Mesenchymal stem cell (in vitro differentiated cells and primary cell): ENCODE measurements around the gene ZMYND11.
A peak's percentile ranks its signal among the peaks of the same experiment; 100 is the strongest.

Experiments used
- DNase-seq: peaks from one replicate; pipeline ENCODE4 v3.0.0-alpha.2; 2013
- H2AFZ ChIP-seq: one replicate; pipeline ENCODE4 v1.6.1; 2013; ENCODE audit warnings: low read depth, mild to moderate bottlenecking, control low read depth, inconsistent platforms, low read length, moderate library complexity
- H2AK5ac ChIP-seq: 2 replicates; pipeline ENCODE4 v1.6.1; 2013; ENCODE audit warnings: low read length, moderate library complexity, mild to moderate bottlenecking, inconsistent platforms; ENCODE audit not compliant: severe bottlenecking
- H2BK120ac ChIP-seq: one replicate; pipeline ENCODE4 v1.6.1; 2013; ENCODE audit warnings: low read depth, mild to moderate bottlenecking, inconsistent platforms, low read length, moderate library complexity
- H2BK12ac ChIP-seq, 2 experiments: one replicate each; pipeline ENCODE4 v1.6.1; 2013; ENCODE audit warnings: inconsistent platforms in 2 of 2, low read length in 2 of 2, mild to moderate bottlenecking in 2 of 2, moderate library complexity in 2 of 2, control low read depth in 1 of 2
- H2BK15ac ChIP-seq: one replicate; pipeline ENCODE4 v1.6.1; 2013; ENCODE audit warnings: mild to moderate bottlenecking, low read depth, inconsistent platforms; ENCODE audit not compliant: poor library complexity, severe bottlenecking
- H2BK5ac ChIP-seq: 2 replicates; pipeline ENCODE4 v1.6.1; 2013; ENCODE audit warnings: low read depth, mild to moderate bottlenecking, low read length, control low read depth, inconsistent platforms; ENCODE audit not compliant: poor library complexity, severe bottlenecking
- H3K14ac ChIP-seq, 2 experiments: one replicate each; pipeline ENCODE4 v1.6.1; 2013; ENCODE audit warnings: inconsistent platforms in 2 of 2, low read length in 2 of 2, control low read depth in 1 of 2, mild to moderate bottlenecking in 1 of 2, moderate library complexity in 1 of 2
- H3K18ac ChIP-seq, 2 experiments: one replicate each; pipeline ENCODE4 v1.6.1; 2013; ENCODE audit warnings: inconsistent platforms in 2 of 2, low read length in 2 of 2, control low read depth in 1 of 2, low read depth in 1 of 2, mild to moderate bottlenecking in 1 of 2
- H3K23ac ChIP-seq, 2 experiments: one replicate each; pipeline ENCODE4 v1.6.1; 2013; ENCODE audit warnings: inconsistent platforms in 2 of 2, low read length in 2 of 2, mild to moderate bottlenecking in 2 of 2, moderate library complexity in 2 of 2, control low read depth in 1 of 2
- H3K27ac ChIP-seq: 2 replicates; pipeline ENCODE4 v1.5.1; 2013; ENCODE audit warnings: mild to moderate bottlenecking, moderate library complexity, low read length, control low read depth, inconsistent platforms; ENCODE audit not compliant: poor library complexity, severe bottlenecking
- H3K27me3 ChIP-seq, 2 experiments: 2 replicates each; pipeline versions ENCODE4 v1.6.1 to v1.7.0; 2013; ENCODE audit warnings: low read length in 2 of 2, mild to moderate bottlenecking in 2 of 2, moderate library complexity in 2 of 2, control low read depth in 1 of 2, inconsistent platforms in 1 of 2; ENCODE audit not compliant: control insufficient read depth in 1 of 2, insufficient read depth in 1 of 2
- H3K36me3 ChIP-seq, 2 experiments: 2 replicates each; pipeline versions ENCODE4 v1.6.1 to v1.7.0; 2013; ENCODE audit warnings: low read length in 2 of 2, control low read depth in 1 of 2, inconsistent platforms in 1 of 2, low read depth in 1 of 2, mild to moderate bottlenecking in 1 of 2; ENCODE audit not compliant: insufficient read depth in 2 of 2, control insufficient read depth in 1 of 2
- H3K4ac ChIP-seq, 2 experiments: one replicate each; pipeline ENCODE4 v1.6.1; 2013; ENCODE audit warnings: inconsistent platforms in 2 of 2, low read length in 2 of 2, mild to moderate bottlenecking in 2 of 2, moderate library complexity in 2 of 2, control low read depth in 1 of 2, low read depth in 1 of 2
- H3K4me1 ChIP-seq: 2 replicates; pipeline ENCODE4 v1.6.1; 2013; ENCODE audit warnings: low read depth, low read length, control low read depth; ENCODE audit not compliant: control insufficient read depth, insufficient read depth
- H3K4me2 ChIP-seq: 2 replicates; pipeline ENCODE4 v1.6.1; 2013; ENCODE audit warnings: low read length, mild to moderate bottlenecking, inconsistent platforms; ENCODE audit not compliant: poor library complexity, severe bottlenecking
- H3K4me3 ChIP-seq, 2 experiments: 2 replicates each; pipeline versions ENCODE4 v1.5.1 to v1.7.0; 2013; ENCODE audit warnings: low read length in 2 of 2, mild to moderate bottlenecking in 2 of 2, control low read depth in 1 of 2, low read depth in 1 of 2; ENCODE audit not compliant: insufficient read depth in 1 of 2
- H3K79me1 ChIP-seq: replicated peaks from 2 replicates; pipeline ENCODE4 v1.6.1; 2013; ENCODE audit warnings: mild to moderate bottlenecking, control low read depth, low read length, inconsistent platforms; ENCODE audit not compliant: poor library complexity, severe bottlenecking
- H3K9ac ChIP-seq: 2 replicates; pipeline ENCODE4 v1.7.0; 2013; ENCODE audit warnings: mild to moderate bottlenecking, low read length, moderate library complexity
- H3K9me3 ChIP-seq: 2 replicates; pipeline ENCODE4 v1.7.0; 2013; ENCODE audit warnings: mild to moderate bottlenecking, low read length; ENCODE audit not compliant: control insufficient read depth
- H4K8ac ChIP-seq: one replicate; pipeline ENCODE4 v1.6.1; 2013; ENCODE audit warnings: inconsistent platforms, mild to moderate bottlenecking, low read length, moderate library complexity
- H4K91ac ChIP-seq: one replicate; pipeline ENCODE4 v1.6.1; 2013; ENCODE audit warnings: mild to moderate bottlenecking, low read length, inconsistent platforms
- WGBS: methylation state at CpG from one replicate; pipeline ENCODE4 v1.1.7; 2013; ENCODE audit warnings: mixed read lengths; 5-methylcytosine and 5-hydroxymethylcytosine counted together

ZMYND11 gene

GRCh38 chr10:136465-136762 lies 1.2 kb downstream of the ZMYND11 start:
- peak overlapping the region; percentile 84 to 95 for H3K18ac ChIP-seq
- no peak overlapping the region for H4K91ac ChIP-seq
- no peak overlapping the region for H2AFZ ChIP-seq
- peak overlapping the region; percentile 91 for H3K9ac ChIP-seq
- H3K4me1 ChIP-seq, result peaks cover 13% of the 10 kb centered on the region
- no peaks in the 10 kb centered on the region for H3K79me1 ChIP-seq
- no peak overlapping the region for H2AK5ac ChIP-seq
- H2BK15ac ChIP-seq, result peak overlapping the region; percentile 71
- 42% methylated on average over 10 of the region's 10 CpGs for WGBS
- H2BK120ac ChIP-seq, result no peak overlapping the region
- H3K4me2 ChIP-seq, result peak overlapping the region; percentile 80
- peak overlapping the region in 1 of 2 experiments; percentile 90 for H3K23ac ChIP-seq
- no peak for DNase-seq
- H4K8ac ChIP-seq, result no peak overlapping the region
- peak overlapping the region in 1 of 2 experiments; percentile 47 for H3K4ac ChIP-seq
- no peak overlapping the region for H2BK5ac ChIP-seq
- H3K4me3 ChIP-seq, result peak overlapping the region; percentile 93 to 99
- H3K27ac ChIP-seq, result peak overlapping the region; percentile 37
- H3K14ac ChIP-seq, result peak overlapping the region in 1 of 2 experiments; percentile 82
- no peaks in the 10 kb centered on the region for H3K36me3 ChIP-seq
- H2BK12ac ChIP-seq, result peak overlapping the region in 1 of 2 experiments; percentile 64
- no peaks in the 10 kb centered on the region for H3K9me3 ChIP-seq
- H3K27me3 ChIP-seq, result no peaks in the 10 kb centered on the region

GRCh38 chr10:137031-137430 lies 1.8 kb downstream of the ZMYND11 start:
- no peak overlapping the region for H4K91ac ChIP-seq
- no peak overlapping the region for H3K14ac ChIP-seq
- peaks cover 1% of the 10 kb centered on the region for H3K79me1 ChIP-seq
- no peak overlapping the region for H3K18ac ChIP-seq
- H3K4me3 ChIP-seq, result peak overlapping the region in 1 of 2 experiments; percentile 99
- DNase-seq, result peak; percentile 41
- H3K23ac ChIP-seq, result no peak overlapping the region
- no peak overlapping the region for H3K4ac ChIP-seq
- peak overlapping the region; percentile 91 for H3K9ac ChIP-seq
- H2BK120ac ChIP-seq, result no peak overlapping the region
- H3K27me3 ChIP-seq, result no peaks in the 10 kb centered on the region
- H2AK5ac ChIP-seq, result no peak overlapping the region
- H2BK12ac ChIP-seq, result no peak overlapping the region
- no peak overlapping the region for H3K27ac ChIP-seq
- H2BK15ac ChIP-seq, result no peak overlapping the region
- no peaks in the 10 kb centered on the region for H3K36me3 ChIP-seq
- no peaks in the 10 kb centered on the region for H3K9me3 ChIP-seq
- H3K4me1 ChIP-seq, result peaks cover 14% of the 10 kb centered on the region
- H2AFZ ChIP-seq, result no peak overlapping the region
- H4K8ac ChIP-seq, result no peak overlapping the region
- 100% methylated on average over 1 of the region's 1 CpG for WGBS
- H3K4me2 ChIP-seq, result peak overlapping the region; percentile 80
- H2BK5ac ChIP-seq, result no peak overlapping the region

GRCh38 chr10:137606-138005 lies 2.4 kb downstream of the ZMYND11 start:
- H2AK5ac ChIP-seq, result no peak overlapping the region
- no peak overlapping the region for H4K91ac ChIP-seq
- no peaks in the 10 kb centered on the region for H3K9me3 ChIP-seq
- peaks cover 13% of the 10 kb centered on the region for H3K4me1 ChIP-seq
- no peak overlapping the region for H3K18ac ChIP-seq
- no peaks in the 10 kb centered on the region for H3K27me3 ChIP-seq
- no peak overlapping the region for H2BK5ac ChIP-seq
- no peak for DNase-seq
- no peak overlapping the region for H3K9ac ChIP-seq
- H3K23ac ChIP-seq, result no peak overlapping the region
- no peak overlapping the region for H3K4me2 ChIP-seq
- H3K36me3 ChIP-seq, result no peaks in the 10 kb centered on the region
- peak overlapping the region in 1 of 2 experiments; percentile 99 for H3K4me3 ChIP-seq
- no peak overlapping the region for H2BK120ac ChIP-seq
- H2BK12ac ChIP-seq, result no peak overlapping the region
- H4K8ac ChIP-seq, result no peak overlapping the region
- H3K79me1 ChIP-seq, result peaks cover 4% of the 10 kb centered on the region
- no peak overlapping the region for H2BK15ac ChIP-seq
- H2AFZ ChIP-seq, result no peak overlapping the region
- H3K27ac ChIP-seq, result no peak overlapping the region
- no peak overlapping the region for H3K14ac ChIP-seq
- H3K4ac ChIP-seq, result no peak overlapping the region

GRCh38 chr10:142371-142770 lies 7.1 kb downstream of the ZMYND11 start:
- Histone ChIP-seq H3K27me3 (no peaks in the 10 kb centered on the region), H2BK5ac (no peak overlapping the region), H4K91ac (no peak overlapping the region), H3K36me3 (no peaks in the 10 kb centered on the region), H3K79me1 (peaks cover 10% of the 10 kb centered on the region), H3K4ac (no peak overlapping the region), H3K18ac (no peak overlapping the region), H4K8ac (no peak overlapping the region), H3K4me3 (no peak overlapping the region), H2BK120ac (no peak overlapping the region), H2AK5ac (no peak overlapping the region), H3K23ac (no peak overlapping the region), H3K9me3 (no peaks in the 10 kb centered on the region), H3K14ac (no peak overlapping the region), H3K4me2 (no peak overlapping the region), H3K27ac (no peak overlapping the region), H2BK15ac (peak overlapping the region; percentile 28), H3K9ac (no peak overlapping the region), H2AFZ (no peak overlapping the region), H2BK12ac (peak overlapping the region in 1 of 2 experiments; percentile 39), H3K4me1 (peaks cover 8% of the 10 kb centered on the region)
- no CpG with 5 or more reads among the region's 3 CpGs for WGBS
- DNase-seq, result no peak
